ENCODE measurements around the gene EPHA8. TPM values are rescaled to one million over a fixed set of nuclear protein-coding genes. Genes with fewer than 3 reads are reported as not detected.

Gene EPHA8
- total RNA-seq, 2 experiments from 2014 or later = not detected

DNA sequence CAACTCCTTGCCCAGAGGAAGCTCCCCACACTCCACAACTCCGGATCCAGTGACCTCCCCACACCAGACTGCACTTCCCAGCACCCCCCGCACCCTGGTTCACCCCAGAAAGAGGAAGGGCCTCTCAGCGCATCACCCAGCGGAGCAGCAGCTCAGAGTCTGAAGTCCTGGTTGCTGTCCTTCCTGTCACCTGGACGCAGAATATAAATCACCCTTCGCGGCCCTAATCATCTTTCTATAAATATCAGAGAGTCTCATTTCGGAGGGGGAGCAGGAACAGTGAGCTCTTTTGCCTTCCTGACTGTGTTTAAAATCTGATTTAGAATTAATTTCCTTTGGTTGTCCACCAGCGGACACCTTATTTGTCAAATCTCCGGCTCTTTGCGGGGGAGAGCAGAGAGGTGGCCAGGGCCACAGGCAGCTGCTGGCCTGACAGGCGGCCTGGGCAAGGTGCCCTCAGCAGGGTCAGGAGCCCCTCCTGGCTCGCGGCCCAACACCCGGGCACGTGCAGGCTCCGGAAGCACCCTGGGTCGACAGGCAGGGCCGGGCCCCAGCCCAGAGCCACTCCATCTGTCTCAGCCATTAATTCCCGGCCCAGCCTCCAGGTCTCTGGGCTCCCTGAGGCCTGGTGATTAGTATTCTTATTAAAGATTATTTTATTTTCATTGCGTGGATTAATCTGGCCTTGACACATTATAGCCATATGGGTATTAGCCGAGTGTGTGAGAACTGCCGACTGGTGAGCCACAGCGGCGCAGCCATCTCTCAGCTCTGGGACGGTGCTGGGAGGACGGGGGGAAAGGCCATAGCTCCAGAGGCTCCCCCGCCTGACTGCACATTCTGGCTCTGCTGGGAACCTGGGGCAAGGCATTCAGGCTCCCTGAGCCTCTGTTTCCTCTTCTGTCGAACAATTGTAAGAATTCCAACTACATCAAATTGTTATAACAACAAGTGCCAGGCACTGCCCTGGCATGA is 19.7 kb downstream of the EPHA8 start:
- peaks cover under 1% of the 10 kb centered on the region for H3K36me3 Mint-ChIP-seq (ENCODE audit: low read depth)
- no peak for DNase-seq
- ChIA-PET CTCF (no interaction called here), POLR2A (no interaction called here)
- no peak overlapping the region for H3K4me3 Mint-ChIP-seq
- H3K9me3 Mint-ChIP-seq = peaks cover 19% of the 10 kb centered on the region
- no peaks in the 10 kb centered on the region for H3K4me1 Mint-ChIP-seq
- no peak overlapping the region for H3K27ac Mint-ChIP-seq
- no peaks in the 10 kb centered on the region for H3K27me3 Mint-ChIP-seq

DNA sequence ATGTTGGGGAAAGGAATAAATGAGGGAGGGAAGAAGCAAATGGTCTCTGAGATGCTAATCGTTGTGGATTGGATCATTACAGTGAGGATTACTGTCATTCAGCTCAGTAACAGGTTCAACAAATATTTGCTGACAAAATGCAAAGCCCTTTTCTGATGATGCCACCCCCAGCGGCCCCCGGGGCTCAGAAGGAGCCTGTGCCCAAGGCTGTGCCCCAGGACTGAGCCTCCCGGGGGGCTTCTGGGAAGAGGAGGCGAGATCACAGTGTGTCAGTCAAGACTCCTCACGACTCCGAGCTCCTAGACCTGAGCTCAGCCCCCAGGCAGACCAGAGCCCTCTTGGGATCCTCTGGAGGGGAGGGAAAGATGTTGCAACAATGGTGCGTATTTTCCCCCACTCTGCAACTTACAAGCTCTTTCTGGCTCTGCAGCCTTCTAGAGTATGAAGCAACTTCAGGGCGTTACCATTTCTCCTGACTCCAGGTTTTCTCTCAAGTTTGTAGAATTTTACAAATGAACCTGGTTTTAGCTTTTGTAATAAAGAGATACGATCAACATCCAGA is 20.8 kb downstream of the EPHA8 start:
- Mint-ChIP-seq H3K27ac (no peak overlapping the region), H3K9me3 (peaks cover 8% of the 10 kb centered on the region), H3K4me3 (no peak overlapping the region), H3K36me3 (ENCODE audit: low read depth) (no peaks in the 10 kb centered on the region), H3K4me1 (no peaks in the 10 kb centered on the region), H3K27me3 (no peaks in the 10 kb centered on the region)
- CTCF ChIA-PET = no interaction called here
- POLR2A ChIA-PET = no interaction called here
- DNase-seq = no peak

DNA sequence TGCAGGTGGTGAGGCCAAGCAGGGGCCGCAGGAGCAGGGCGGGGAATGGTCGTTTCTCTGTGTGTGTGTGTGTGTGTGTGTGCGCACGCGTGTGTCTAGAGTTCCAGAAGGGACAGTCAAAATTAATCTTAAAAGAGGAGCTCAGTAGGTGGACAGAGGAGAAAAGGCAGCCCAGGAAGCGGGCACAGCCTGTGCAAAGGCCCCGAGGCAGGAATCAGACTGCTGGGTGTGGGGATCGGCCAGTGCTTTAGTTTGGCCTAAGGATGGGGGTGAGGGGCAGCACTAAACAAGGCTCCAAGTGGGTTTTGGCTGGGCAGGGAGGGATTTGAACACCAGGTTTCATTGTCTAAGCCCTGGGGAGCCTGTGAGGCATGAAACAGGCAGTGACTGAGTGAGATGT is 21.7 kb downstream of the EPHA8 start:
- Mint-ChIP-seq H3K27ac (no peak overlapping the region), H3K9me3 (peaks cover 3% of the 10 kb centered on the region), H3K4me1 (no peaks in the 10 kb centered on the region), H3K4me3 (no peak overlapping the region), H3K27me3 (no peaks in the 10 kb centered on the region), H3K36me3 (ENCODE audit: low read depth) (no peaks in the 10 kb centered on the region)
- CTCF ChIA-PET = no interaction called here
- DNase-seq = no peak
- POLR2A ChIA-PET = no interaction called here

DNA sequence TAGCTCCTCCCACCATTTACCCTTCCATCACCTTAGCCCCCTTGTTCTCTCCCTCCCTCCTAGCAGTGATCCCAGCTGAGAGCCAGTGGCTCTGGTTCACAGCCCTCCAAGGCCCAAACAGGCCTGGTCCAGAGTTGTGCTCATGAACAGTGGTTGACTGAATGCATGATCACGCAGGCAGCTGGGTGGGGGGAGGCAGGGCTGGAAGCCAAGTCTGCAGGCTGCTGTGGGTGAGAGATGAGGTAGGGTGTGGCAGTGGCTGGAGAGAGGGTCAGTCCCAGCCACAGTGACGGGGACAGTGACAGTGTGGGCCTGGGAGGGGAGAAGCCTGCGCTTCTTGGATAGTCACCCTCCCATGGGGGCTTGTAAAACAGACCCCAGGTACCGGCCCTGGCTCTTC is 22.2 kb downstream of the EPHA8 start:
- Mint-ChIP-seq H3K9me3 (peaks cover under 1% of the 10 kb centered on the region), H3K4me3 (no peak overlapping the region), H3K4me1 (no peaks in the 10 kb centered on the region), H3K27me3 (no peaks in the 10 kb centered on the region), H3K27ac (no peak overlapping the region), H3K36me3 (ENCODE audit: low read depth) (no peaks in the 10 kb centered on the region)
- POLR2A ChIA-PET = no interaction called here
- CTCF ChIA-PET = no interaction called here
- DNase-seq = no peak

DNA sequence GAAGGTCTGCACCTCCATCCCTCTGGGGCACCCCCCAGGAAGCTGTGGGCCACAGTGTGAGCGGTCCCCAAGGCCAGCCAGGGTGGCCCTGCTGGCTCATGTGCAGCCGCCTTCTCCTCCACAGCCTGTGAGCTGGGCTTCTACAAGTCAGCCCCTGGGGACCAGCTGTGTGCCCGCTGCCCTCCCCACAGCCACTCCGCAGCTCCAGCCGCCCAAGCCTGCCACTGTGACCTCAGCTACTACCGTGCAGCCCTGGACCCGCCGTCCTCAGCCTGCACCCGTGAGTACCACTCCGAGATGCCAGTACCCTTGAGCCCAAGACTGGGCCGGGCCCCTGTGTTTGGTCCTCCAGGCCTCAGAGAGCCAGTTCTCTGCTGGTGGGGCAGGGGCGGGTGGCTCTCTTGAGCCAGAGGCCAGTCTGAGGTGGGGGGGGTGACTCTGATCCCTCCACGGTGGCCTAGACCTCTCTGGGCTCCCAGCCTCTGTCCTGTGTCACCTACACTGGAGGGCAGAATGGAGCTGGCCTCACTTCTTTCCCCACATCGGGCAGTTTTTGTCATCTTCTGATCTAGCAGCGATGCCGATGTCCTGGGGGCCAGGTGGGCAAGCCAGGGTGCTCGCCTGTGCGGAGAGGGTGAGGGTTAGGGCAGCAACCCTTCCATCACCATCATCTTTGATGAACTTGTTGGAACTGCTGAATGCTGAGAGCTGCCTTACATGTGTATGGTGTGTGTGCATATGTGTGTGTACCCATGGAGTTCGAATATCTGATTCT is 23.3 kb downstream of the EPHA8 start:
- H3K27me3 Mint-ChIP-seq = no peaks in the 10 kb centered on the region
- ChIA-PET POLR2A (no interaction called here), CTCF (no interaction called here)
- no peak for DNase-seq
- no peak overlapping the region for H3K4me3 Mint-ChIP-seq
- H3K9me3 Mint-ChIP-seq = no peaks in the 10 kb centered on the region
- no peaks in the 10 kb centered on the region for H3K4me1 Mint-ChIP-seq
- H3K27ac Mint-ChIP-seq = no peak overlapping the region
- no peaks in the 10 kb centered on the region for H3K36me3 Mint-ChIP-seq (ENCODE audit: low read depth)

DNA sequence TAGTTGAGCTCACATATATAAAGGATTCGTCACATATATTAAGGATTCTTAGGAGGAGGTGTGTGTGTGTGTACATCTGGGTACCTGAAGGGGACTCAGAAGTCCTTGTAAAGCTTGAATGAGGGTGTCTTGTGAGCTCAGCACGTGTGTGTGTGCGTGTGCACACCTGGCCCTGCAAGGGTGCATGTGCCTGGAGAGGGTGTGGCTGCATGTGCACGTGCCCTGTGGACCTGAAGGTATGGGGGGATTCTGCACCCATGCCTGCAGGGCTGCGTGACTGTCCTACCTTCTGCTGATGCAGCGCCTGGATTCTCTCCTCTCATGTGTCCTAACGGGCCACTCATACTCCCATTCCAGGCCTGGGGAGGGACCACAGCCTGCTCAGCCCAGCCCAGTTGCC is 24.0 kb downstream of the EPHA8 start:
- DNase-seq = no peak
- POLR2A ChIA-PET = no interaction called here
- no peaks in the 10 kb centered on the region for H3K4me1 Mint-ChIP-seq
- no peaks in the 10 kb centered on the region for H3K9me3 Mint-ChIP-seq
- no peak overlapping the region for H3K27ac Mint-ChIP-seq
- no peak overlapping the region for H3K4me3 Mint-ChIP-seq
- CTCF ChIA-PET = no interaction called here
- H3K27me3 Mint-ChIP-seq = no peaks in the 10 kb centered on the region
- H3K36me3 Mint-ChIP-seq (ENCODE audit: low read depth) = no peaks in the 10 kb centered on the region

DNA sequence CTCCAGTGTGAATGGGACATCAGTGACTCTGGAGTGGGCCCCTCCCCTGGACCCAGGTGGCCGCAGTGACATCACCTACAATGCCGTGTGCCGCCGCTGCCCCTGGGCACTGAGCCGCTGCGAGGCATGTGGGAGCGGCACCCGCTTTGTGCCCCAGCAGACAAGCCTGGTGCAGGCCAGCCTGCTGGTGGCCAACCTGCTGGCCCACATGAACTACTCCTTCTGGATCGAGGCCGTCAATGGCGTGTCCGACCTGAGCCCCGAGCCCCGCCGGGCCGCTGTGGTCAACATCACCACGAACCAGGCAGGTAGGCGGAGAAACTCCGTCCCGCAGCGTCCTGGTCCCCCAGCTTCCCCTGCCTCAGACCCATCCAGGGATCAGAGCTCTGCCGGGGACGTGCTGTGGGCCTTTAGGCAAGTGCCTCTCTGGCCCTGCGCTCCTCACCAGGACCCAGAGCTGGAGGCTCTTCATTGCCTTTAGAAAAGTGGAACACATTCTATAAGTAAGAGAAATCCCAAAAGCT is 25.7 kb downstream of the EPHA8 start:
- POLR2A ChIA-PET = no interaction called here
- no peaks in the 10 kb centered on the region for H3K27me3 Mint-ChIP-seq
- CTCF ChIA-PET = no interaction called here

DNA sequence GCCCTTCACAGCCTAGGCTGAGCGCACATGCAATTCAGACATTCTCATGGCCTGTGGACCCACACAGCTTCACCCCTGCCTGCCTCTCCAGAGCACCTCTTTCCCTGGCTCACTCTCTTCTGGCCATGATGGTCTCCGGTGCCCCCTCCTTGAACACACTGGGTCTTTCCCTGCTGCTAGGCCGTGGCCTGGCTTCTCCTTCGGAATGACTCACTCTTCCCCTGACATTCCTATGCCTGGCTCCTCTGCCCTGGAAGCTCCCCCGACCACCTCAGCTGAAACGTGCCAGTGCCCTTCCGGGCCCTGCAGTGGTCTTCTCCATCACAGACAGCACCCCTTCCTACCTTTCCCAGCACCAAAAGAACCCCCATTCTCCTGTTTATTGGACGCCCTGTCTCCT is 28.3 kb downstream of the EPHA8 start:
- Mint-ChIP-seq H3K36me3 (ENCODE audit: low read depth) (no peaks in the 10 kb centered on the region), H3K9me3 (no peaks in the 10 kb centered on the region), H3K4me1 (no peaks in the 10 kb centered on the region), H3K4me3 (no peak overlapping the region), H3K27ac (no peak overlapping the region), H3K27me3 (no peaks in the 10 kb centered on the region)
- POLR2A ChIA-PET = no interaction called here
- CTCF ChIA-PET = no interaction called here
- DNase-seq = no peak

More for the DNA sequence above, 25.7 kb downstream of the EPHA8 start:
- Mint-ChIP-seq H3K27ac (no peak overlapping the region), H3K4me1 (no peaks in the 10 kb centered on the region), H3K9me3 (no peaks in the 10 kb centered on the region), H3K36me3 (ENCODE audit: low read depth) (no peaks in the 10 kb centered on the region), H3K4me3 (no peak overlapping the region)
- DNase-seq = no peak

DNA sequence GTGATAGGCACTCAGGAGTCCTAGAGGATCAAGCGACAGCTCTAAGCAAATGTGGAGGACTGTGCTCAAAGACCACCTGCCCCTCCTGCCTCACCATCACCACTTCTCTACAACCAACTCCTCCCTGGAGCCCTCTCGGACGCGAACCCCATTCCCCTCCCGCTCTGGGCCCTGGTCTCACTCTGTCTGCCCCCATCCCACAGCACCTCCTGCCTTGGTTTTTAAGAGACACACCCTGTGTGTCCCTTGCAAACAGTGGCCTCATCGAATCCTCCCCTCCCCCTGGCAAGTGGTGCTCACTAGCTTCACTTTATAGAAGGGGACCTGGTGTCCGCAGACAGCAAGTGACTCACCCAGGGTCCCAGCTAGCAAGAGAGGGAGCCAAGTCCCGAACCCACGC is 28.8 kb downstream of the EPHA8 start:
- Mint-ChIP-seq H3K36me3 (ENCODE audit: low read depth) (no peaks in the 10 kb centered on the region), H3K9me3 (no peaks in the 10 kb centered on the region), H3K27me3 (no peaks in the 10 kb centered on the region), H3K4me3 (no peak overlapping the region), H3K27ac (no peak overlapping the region), H3K4me1 (no peaks in the 10 kb centered on the region)
- DNase-seq = no peak
- POLR2A ChIA-PET = no interaction called here
- CTCF ChIA-PET = no interaction called here

DNA sequence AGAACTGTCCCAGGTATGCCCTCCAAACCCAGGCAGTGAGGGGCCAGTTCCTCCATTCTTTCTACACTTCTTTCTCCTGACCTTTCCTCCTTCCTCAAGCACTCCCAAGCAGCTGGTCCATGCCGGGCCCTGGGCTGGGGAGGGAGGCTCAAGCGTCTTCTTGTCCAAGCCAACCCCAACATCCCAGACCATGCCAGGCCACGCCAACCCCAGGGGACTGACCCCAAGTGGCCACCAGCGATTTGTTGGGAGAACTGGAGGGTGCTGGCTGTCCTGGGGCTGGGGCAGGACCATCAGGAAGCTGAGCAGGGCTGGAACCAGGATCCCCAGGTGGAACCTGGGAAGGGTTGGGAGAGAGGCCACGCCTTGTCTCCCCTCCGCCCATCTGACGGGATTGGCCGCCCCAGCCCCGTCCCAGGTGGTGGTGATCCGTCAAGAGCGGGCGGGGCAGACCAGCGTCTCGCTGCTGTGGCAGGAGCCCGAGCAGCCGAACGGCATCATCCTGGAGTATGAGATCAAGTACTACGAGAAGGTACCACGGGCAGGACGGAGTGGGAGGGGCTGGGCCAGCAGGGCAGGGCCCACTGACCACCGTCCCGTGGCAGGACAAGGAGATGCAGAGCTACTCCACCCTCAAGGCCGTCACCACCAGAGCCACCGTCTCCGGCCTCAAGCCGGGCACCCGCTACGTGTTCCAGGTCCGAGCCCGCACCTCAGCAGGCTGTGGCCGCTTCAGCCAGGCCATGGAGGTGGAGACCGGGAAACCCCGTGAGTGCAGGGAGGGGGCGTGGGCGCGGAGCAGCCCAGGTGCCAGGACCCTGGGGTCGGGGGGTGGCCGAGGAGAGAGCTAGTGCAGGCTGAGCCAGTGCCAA is 29.9 kb downstream of the EPHA8 start:
- CTCF ChIA-PET = no interaction called here

DNA sequence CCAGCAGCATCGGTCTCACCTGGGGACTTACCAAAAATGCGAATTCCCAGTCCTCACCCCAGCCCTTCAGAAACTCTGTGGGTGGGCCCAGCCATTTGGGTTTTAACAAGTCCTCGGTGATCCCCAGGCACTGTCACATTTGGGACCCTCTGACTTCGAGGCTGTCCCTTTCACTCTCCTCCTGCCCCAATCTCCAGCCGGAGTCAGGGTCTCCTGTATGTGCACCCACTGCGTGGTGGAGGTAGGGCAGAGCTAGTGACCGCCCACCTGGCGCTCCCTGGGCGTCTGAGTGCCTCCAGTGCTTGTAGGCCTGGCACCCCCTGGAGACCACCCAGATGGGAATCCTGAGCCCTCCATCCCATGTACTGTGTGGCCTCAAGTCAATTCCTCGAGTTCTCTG is 31.1 kb downstream of the EPHA8 start:
- no peak for DNase-seq
- ChIA-PET CTCF (no interaction called here), POLR2A (no interaction called here)
- no peaks in the 10 kb centered on the region for H3K27me3 Mint-ChIP-seq
- H3K36me3 Mint-ChIP-seq (ENCODE audit: low read depth) = no peaks in the 10 kb centered on the region
- no peaks in the 10 kb centered on the region for H3K9me3 Mint-ChIP-seq
- no peak overlapping the region for H3K27ac Mint-ChIP-seq
- H3K4me1 Mint-ChIP-seq = no peaks in the 10 kb centered on the region
- no peak overlapping the region for H3K4me3 Mint-ChIP-seq

More for the DNA sequence above, 29.9 kb downstream of the EPHA8 start:
- DNase-seq = no peak
- Mint-ChIP-seq H3K9me3 (no peaks in the 10 kb centered on the region), H3K4me3 (no peak overlapping the region), H3K27ac (no peak overlapping the region), H3K27me3 (no peaks in the 10 kb centered on the region), H3K4me1 (no peaks in the 10 kb centered on the region), H3K36me3 (ENCODE audit: low read depth) (no peaks in the 10 kb centered on the region)
- POLR2A ChIA-PET = no interaction called here

DNA sequence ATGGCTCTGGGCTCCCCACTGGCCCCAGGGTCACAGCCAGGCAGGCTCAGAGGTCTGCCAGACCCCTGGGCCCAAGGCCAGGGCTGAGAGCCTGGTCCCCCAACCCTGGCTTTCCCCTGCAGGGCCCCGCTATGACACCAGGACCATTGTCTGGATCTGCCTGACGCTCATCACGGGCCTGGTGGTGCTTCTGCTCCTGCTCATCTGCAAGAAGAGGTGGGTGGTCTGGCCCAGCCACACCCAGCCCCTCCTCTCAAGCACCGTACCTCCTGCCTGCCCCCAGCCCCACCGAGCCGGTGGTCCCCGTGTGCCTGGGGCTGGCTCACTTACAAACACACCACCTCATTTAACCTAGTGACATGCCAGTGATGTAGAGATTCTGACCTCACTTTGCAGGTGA is 31.8 kb downstream of the EPHA8 start:
- H3K36me3 Mint-ChIP-seq (ENCODE audit: low read depth) = no peaks in the 10 kb centered on the region
- no peaks in the 10 kb centered on the region for H3K9me3 Mint-ChIP-seq
- DNase-seq = no peak
- H3K4me1 Mint-ChIP-seq = no peaks in the 10 kb centered on the region
- H3K27ac Mint-ChIP-seq = no peak overlapping the region
- ChIA-PET CTCF (no interaction called here), POLR2A (no interaction called here)
- no peak overlapping the region for H3K4me3 Mint-ChIP-seq
- no peaks in the 10 kb centered on the region for H3K27me3 Mint-ChIP-seq

Measured in activated CD4-positive, alpha-beta memory T cell treated with anti-CD3 and anti-CD28 coated beads, Interleukin-2, amount 10 ng/mL, durations not matched to agents 7 days and 5 days (primary cell).